GM12878 (cell line): ENCODE data around the gene MLPH. TPM values are rescaled to one million over a fixed set of nuclear protein-coding genes. Genes with fewer than 3 reads are reported as not detected.

Experiments
- ATAC-seq: fragments of 200-7000 bp; cut with Tn5 transposase; 3 replicates; pipeline ENCODE4 v1.9.1; 2020; ENCODE audit warnings: mild to moderate bottlenecking, moderate library complexity
- BruUV-seq: library from RNA; stranded (reverse); fragments of 400-500 nt; replicated peaks from 2 replicates; lab custom pipeline; 2021; lab: Mats Ljungman, UMichigan
- CTCF ChIA-PET: fragments of 300-600 bp; sonication (Branson Sonifier 250); formaldehyde crosslinking; extraction: SDS; loops from one replicate; lab custom pipeline; 2021; ENCODE audit warnings: inconsistent platforms; lab: Yijun Ruan, JAX
- POLR2A ChIA-PET: fragments of 350-600 bp; formaldehyde crosslinking; extraction: SDS; loops from one replicate; lab custom pipeline; 2021; ENCODE audit warnings: inconsistent platforms; lab: Charles Lee
- RAD21 ChIA-PET: fragments of 300-600 bp; sonication (Branson Sonifier 250); formaldehyde crosslinking; loops from one replicate; lab custom pipeline; 2023; ENCODE audit warnings: antibody characterized with exemption; ENCODE audit not compliant: unreplicated experiment; lab: Charles Lee
- SMC1A ChIA-PET: fragments of 300-600 bp; sonication (Branson Sonifier 250); formaldehyde crosslinking; loops from one replicate; lab custom pipeline; 2023; ENCODE audit not compliant: unreplicated experiment, uncharacterized antibody; lab: Charles Lee
- DNase-seq: peaks from one replicate; pipeline ENCODE4 v3.0.0-alpha.2; 2011; ENCODE audit warnings: low read depth, low spot score
- FAIRE-seq: peaks from 3 replicates; lab custom pipeline; 2011; peaks lifted over from hg19 to GRCh38; lab: Jason Lieb, UNC
- H2AFZ ChIP-seq: 2 replicates; pipeline ENCODE4 v1.6.0; 2011; ENCODE audit warnings: low read depth, low read length, control low read depth; ENCODE audit not compliant: control insufficient read depth
- H3K27ac ChIP-seq: 2 replicates; pipeline ENCODE4 v1.5.1; 2011; ENCODE audit warnings: control low read depth; ENCODE audit not compliant: control insufficient read depth, insufficient read depth
- H3K27me3 ChIP-seq, 2 experiments: replicated peaks in 1 of 2; 2 replicates each; pipeline versions ENCODE4 v1.6.0 to v1.6.1; 2011; ENCODE audit warnings: low read length in 1 of 2; ENCODE audit not compliant: control insufficient read depth in 2 of 2, insufficient read depth in 2 of 2
- H3K36me3 ChIP-seq, 2 experiments: 2 replicates each; pipeline ENCODE4 v1.5.1; 2011; ENCODE audit warnings: low read length in 1 of 2; ENCODE audit not compliant: control insufficient read depth in 2 of 2, insufficient read depth in 2 of 2
- H3K4me1 ChIP-seq: 2 replicates; pipeline ENCODE4 v1.6.1; 2011; ENCODE audit warnings: mild to moderate bottlenecking, low read length, moderate library complexity, mixed read lengths; ENCODE audit not compliant: control insufficient read depth, insufficient read depth
- H3K4me2 ChIP-seq: 2 replicates; pipeline ENCODE4 v1.6.0; 2011; ENCODE audit warnings: control low read depth; ENCODE audit not compliant: control insufficient read depth, insufficient read depth
- H3K4me3 ChIP-seq: fragments of 200-600 bp; sonication (generic); 2 replicates; pipeline ENCODE4 v1.5.1; 2016
- H3K79me2 ChIP-seq: 2 replicates; pipeline ENCODE4 v1.6.0; 2011; ENCODE audit warnings: low read length; ENCODE audit not compliant: control insufficient read depth, insufficient read depth
- H3K9ac ChIP-seq: 2 replicates; pipeline ENCODE4 v1.8.0; 2011; ENCODE audit warnings: low read length, control low read depth, mixed read lengths; ENCODE audit not compliant: control insufficient read depth, insufficient read depth
- H3K9me3 ChIP-seq: replicated peaks from 3 replicates; pipeline ENCODE4 v1.5.1; 2011; ENCODE audit warnings: mild to moderate bottlenecking, low read length; ENCODE audit not compliant: control insufficient read depth, insufficient read depth
- H4K20me1 ChIP-seq: 2 replicates; pipeline ENCODE4 v1.6.0; 2011; ENCODE audit not compliant: control insufficient read depth, insufficient read depth
- BACH1 ChIP-seq: fragments of 450-650 bp; IDR thresholded peaks from 2 replicates; pipeline ENCODE4 v1.6.1; 2017; ENCODE audit warnings: mild to moderate bottlenecking, borderline replicate concordance
- BCL11A ChIP-seq: IDR thresholded peaks from 2 replicates; pipeline ENCODE4 v1.6.1; 2011; ENCODE audit warnings: low read depth, low read length
- EED ChIP-seq: sonication (generic); IDR thresholded peaks from 2 replicates; pipeline ENCODE4 v1.6.1; 2016; ENCODE audit warnings: antibody characterized with exemption, low read depth
- IRF3 ChIP-seq: fragments of 450-650 bp; IDR thresholded peaks from 2 replicates; pipeline ENCODE4 v1.6.1; 2014; ENCODE audit warnings: mild to moderate bottlenecking
- KAT2A ChIP-seq: conservative IDR thresholded peaks from 2 replicates; pipeline ENCODE4 v1.6.1; 2011; ENCODE audit warnings: low read depth, low read length; ENCODE audit not compliant: control insufficient read depth
- NFYB ChIP-seq: IDR thresholded peaks from 2 replicates; pipeline ENCODE4 v1.6.1; 2011; ENCODE audit warnings: low read depth, mild to moderate bottlenecking, low read length, improper control_type of control experiment, moderate library complexity; ENCODE audit not compliant: insufficient read depth
- PKNOX1 ChIP-seq: fragments of 450-650 bp; IDR thresholded peaks from 2 replicates; pipeline ENCODE4 v1.6.1; 2016; ENCODE audit warnings: mild to moderate bottlenecking
- RELA ChIP-seq: fragments of 450-650 bp; IDR thresholded peaks from 2 replicates; pipeline ENCODE4 v1.8.0; 2014; ENCODE audit warnings: borderline replicate concordance; ENCODE audit not compliant: partially characterized antibody
- SIX5 ChIP-seq: IDR thresholded peaks from 2 replicates; pipeline ENCODE4 v1.6.1; 2011; ENCODE audit warnings: mild to moderate bottlenecking, low read depth, low read length, moderate library complexity; ENCODE audit not compliant: severe bottlenecking
- SMAD5 ChIP-seq: IDR thresholded peaks from 2 replicates; pipeline ENCODE4 v1.6.1; 2016; ENCODE audit warnings: antibody characterized with exemption, low read depth
- SP1 ChIP-seq: IDR thresholded peaks from one replicate; pipeline ENCODE4 v1.6.1; 2011; ENCODE audit warnings: low read depth, low read length
- SREBF2 ChIP-seq: IDR thresholded peaks from 2 replicates; pipeline ENCODE4 v1.6.1; 2012; ENCODE audit warnings: mild to moderate bottlenecking, low read length
- TCF12 ChIP-seq: IDR thresholded peaks from 2 replicates; pipeline ENCODE4 v1.6.1; 2011; ENCODE audit warnings: low read depth, mild to moderate bottlenecking, low read length
- YBX1 ChIP-seq: fragments of 450-650 bp; IDR thresholded peaks from 2 replicates; pipeline ENCODE4 v1.6.1; 2016; ENCODE audit warnings: antibody characterized with exemption
- WGBS: methylation state at CpG from one replicate; pipeline ENCODE4 v1.1.6; 2016; ENCODE audit warnings: low lambda C conversion rate; ENCODE audit not compliant: insufficient replicate concordance, insufficient coverage; ENCODE audit errors: missing lambda C conversion rate; 5-methylcytosine and 5-hydroxymethylcytosine counted together
- in situ Hi-C: fragments of 300-500 bp; cut with MboI; formaldehyde crosslinking; loops from 9 replicates; pipeline ENCODE4 v1.14.3; 2018; ENCODE audit warnings: mixed read lengths
- intact Hi-C: fragments of 100-400 bp; cut with micrococcal nuclease; formaldehyde crosslinking; loops from one replicate; pipeline ENCODE4 v1.14.2; 2022; ENCODE audit not compliant: unreplicated experiment
- polyA plus RNA-seq, 11 experiments: library from polyadenylated mRNA; depleted of rRNA in 4 of 11; unstranded in 6 of 11; stranded (reverse) in 5 of 11; fragments of >200 nt; fragmentation: Nextera tagmentation in 4 of 11; fragmentation: Illumina TruSeq in 1 of 11; extraction: Ambion mirVana in 4 of 11; extraction: Trizol in 1 of 11; gene quantifications; 1 replicate in 1 of 11; 2 replicates in 10 of 11; pipeline versions ENCODE4 v1.2.1 to v1.2.3, GENCODE V29; 2011 to 2016; ENCODE audit warnings: inconsistent platforms in 2 of 11, missing spikeins in 2 of 11, low read depth in 1 of 11
- total RNA-seq, 4 experiments: library from RNA; depleted of rRNA in 3 of 4; stranded (reverse); fragments of >200 nt in 3 of 4; fragmentation: Illumina TruSeq in 1 of 4; extraction: Trizol in 1 of 4; gene quantifications; 2 replicates each; pipeline versions ENCODE4 v1.2.1 to v1.2.3, GENCODE V29; 2013 to 2021
- TF ChIP-seq, protein P1 (sequence below): fragments of 150-350 bp; IDR thresholded peaks from 2 replicates; pipeline ENCODE4 v1.6.1; 2016; ENCODE audit warnings: low read depth, low read length
- TF ChIP-seq, protein P2 (sequence below): fragments of 450-650 bp; IDR thresholded peaks from 2 replicates; pipeline ENCODE4 v1.6.1; 2017; ENCODE audit warnings: mild to moderate bottlenecking, moderate library complexity

Gene MLPH
- total and polyA plus RNA-seq, 10 of the 15 experiments (the other 5 are each of a cell fraction or from before 2014, with no cell fraction given), result 0.16 to 0.85 TPM; not detected in 8

GRCh38 chr2:237495521-237496117 is 8.6 kb downstream of the MLPH start:
- intact Hi-C loops, result no loop called here
- H3K27me3 ChIP-seq, result no peaks in the 10 kb centered on the region; a peak in 1 of 4 replicates
- no peak overlapping the region for H3K4me2 ChIP-seq
- H3K9ac ChIP-seq, result no peak overlapping the region
- no peaks in the 10 kb centered on the region for H3K79me2 ChIP-seq
- RAD21 ChIA-PET, result no interaction called here
- no peak overlapping the region for H3K4me3 ChIP-seq
- no peaks in the 10 kb centered on the region for H3K36me3 ChIP-seq
- no peaks in the 10 kb centered on the region for H4K20me1 ChIP-seq
- FAIRE-seq (no peak), DNase-seq (no peak), ATAC-seq (no peak)
- no peaks in the 10 kb centered on the region for H3K4me1 ChIP-seq
- POLR2A ChIA-PET, result no interaction called here
- 38% methylated on average over 21 of the region's 21 CpGs for WGBS
- H2AFZ ChIP-seq, result no peak overlapping the region
- no TSS peak for BruUV-seq
- peaks cover 14% of the 10 kb centered on the region for H3K9me3 ChIP-seq
- CTCF ChIA-PET, result interaction anchor here (1.1 kb wide), 1 partner anchor 74 kb away, joined by 3 read pairs; no protein-coding TSS in a partner anchor
- in situ Hi-C loops, result no loop called here
- SMC1A ChIA-PET, result no interaction called here
- no peak overlapping the region for H3K27ac ChIP-seq
- TF ChIP-seq TCF12 (no peak), SIX5 (no peak), RELA (no peak), IRF3 (no peak), NFYB (no peak), SP1 (no peak), SREBF2 (no peak), BCL11A (no peak), SMAD5 (no peak), PKNOX1 (no peak), YBX1 (no peak), KAT2A (no peak), EED (no peak), BACH1 (no peak)
- TF ChIP-seq, protein P1, sequence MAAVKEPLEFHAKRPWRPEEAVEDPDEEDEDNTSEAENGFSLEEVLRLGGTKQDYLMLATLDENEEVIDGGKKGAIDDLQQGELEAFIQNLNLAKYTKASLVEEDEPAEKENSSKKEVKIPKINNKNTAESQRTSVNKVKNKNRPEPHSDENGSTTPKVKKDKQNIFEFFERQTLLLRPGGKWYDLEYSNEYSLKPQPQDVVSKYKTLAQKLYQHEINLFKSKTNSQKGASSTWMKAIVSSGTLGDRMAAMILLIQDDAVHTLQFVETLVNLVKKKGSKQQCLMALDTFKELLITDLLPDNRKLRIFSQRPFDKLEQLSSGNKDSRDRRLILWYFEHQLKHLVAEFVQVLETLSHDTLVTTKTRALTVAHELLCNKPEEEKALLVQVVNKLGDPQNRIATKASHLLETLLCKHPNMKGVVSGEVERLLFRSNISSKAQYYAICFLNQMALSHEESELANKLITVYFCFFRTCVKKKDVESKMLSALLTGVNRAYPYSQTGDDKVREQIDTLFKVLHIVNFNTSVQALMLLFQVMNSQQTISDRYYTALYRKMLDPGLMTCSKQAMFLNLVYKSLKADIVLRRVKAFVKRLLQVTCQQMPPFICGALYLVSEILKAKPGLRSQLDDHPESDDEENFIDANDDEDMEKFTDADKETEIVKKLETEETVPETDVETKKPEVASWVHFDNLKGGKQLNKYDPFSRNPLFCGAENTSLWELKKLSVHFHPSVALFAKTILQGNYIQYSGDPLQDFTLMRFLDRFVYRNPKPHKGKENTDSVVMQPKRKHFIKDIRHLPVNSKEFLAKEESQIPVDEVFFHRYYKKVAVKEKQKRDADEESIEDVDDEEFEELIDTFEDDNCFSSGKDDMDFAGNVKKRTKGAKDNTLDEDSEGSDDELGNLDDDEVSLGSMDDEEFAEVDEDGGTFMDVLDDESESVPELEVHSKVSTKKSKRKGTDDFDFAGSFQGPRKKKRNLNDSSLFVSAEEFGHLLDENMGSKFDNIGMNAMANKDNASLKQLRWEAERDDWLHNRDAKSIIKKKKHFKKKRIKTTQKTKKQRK, result no peak
- TF ChIP-seq, protein P2, sequence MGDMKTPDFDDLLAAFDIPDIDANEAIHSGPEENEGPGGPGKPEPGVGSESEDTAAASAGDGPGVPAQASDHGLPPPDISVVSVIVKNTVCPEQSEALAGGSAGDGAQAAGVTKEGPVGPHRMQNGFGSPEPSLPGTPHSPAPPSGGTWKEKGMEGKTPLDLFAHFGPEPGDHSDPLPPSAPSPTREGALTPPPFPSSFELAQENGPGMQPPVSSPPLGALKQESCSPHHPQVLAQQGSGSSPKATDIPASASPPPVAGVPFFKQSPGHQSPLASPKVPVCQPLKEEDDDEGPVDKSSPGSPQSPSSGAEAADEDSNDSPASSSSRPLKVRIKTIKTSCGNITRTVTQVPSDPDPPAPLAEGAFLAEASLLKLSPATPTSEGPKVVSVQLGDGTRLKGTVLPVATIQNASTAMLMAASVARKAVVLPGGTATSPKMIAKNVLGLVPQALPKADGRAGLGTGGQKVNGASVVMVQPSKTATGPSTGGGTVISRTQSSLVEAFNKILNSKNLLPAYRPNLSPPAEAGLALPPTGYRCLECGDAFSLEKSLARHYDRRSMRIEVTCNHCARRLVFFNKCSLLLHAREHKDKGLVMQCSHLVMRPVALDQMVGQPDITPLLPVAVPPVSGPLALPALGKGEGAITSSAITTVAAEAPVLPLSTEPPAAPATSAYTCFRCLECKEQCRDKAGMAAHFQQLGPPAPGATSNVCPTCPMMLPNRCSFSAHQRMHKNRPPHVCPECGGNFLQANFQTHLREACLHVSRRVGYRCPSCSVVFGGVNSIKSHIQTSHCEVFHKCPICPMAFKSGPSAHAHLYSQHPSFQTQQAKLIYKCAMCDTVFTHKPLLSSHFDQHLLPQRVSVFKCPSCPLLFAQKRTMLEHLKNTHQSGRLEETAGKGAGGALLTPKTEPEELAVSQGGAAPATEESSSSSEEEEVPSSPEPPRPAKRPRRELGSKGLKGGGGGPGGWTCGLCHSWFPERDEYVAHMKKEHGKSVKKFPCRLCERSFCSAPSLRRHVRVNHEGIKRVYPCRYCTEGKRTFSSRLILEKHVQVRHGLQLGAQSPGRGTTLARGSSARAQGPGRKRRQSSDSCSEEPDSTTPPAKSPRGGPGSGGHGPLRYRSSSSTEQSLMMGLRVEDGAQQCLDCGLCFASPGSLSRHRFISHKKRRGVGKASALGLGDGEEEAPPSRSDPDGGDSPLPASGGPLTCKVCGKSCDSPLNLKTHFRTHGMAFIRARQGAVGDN, result no peak
